Activated B cell treated with CpG ODN at 0.5 μM for 24 hours (primary cell): ENCODE data around the gene FIBCD1. TPM values are rescaled to one million over a fixed set of nuclear protein-coding genes. Genes with fewer than 3 reads are reported as not detected.
"Not testable (repeated sequence)": the region's sequence is repeated elsewhere in the genome, so short reads cannot be mapped to it uniquely, and the experiment has no call there.

Experiments used
- ATAC-seq: fragments of 200-7000 bp; cut with Tn5 transposase; one replicate; pipeline ENCODE4 v1.10.0; 2021; ENCODE audit warnings: low read depth, mild to moderate bottlenecking, moderate library complexity
- CTCF ChIA-PET: fragments of 350-600 bp; sonication (Branson Sonifier 250); formaldehyde crosslinking; loops from one replicate; lab custom pipeline; 2021; ENCODE audit warnings: antibody characterized with exemption; lab: Charles Lee
- POLR2A ChIA-PET: fragments of 350-600 bp; sonication (Branson Sonifier 250); formaldehyde crosslinking; loops from one replicate; lab custom pipeline; 2021; ENCODE audit warnings: antibody characterized with exemption; lab: Charles Lee
- DNase-seq: peaks from one replicate; pipeline ENCODE4 v3.0.0; 2022
- H3K27ac Mint-ChIP-seq: one replicate; pipeline ENCODE4 v1.8.0; 2020; ENCODE audit warnings: mixed read lengths
- H3K27me3 Mint-ChIP-seq: one replicate; pipeline ENCODE4 v1.8.0; 2021; ENCODE audit warnings: mixed read lengths
- H3K36me3 Mint-ChIP-seq: one replicate; pipeline ENCODE4 v1.8.0; 2021; ENCODE audit warnings: low read depth, mixed read lengths
- H3K4me1 Mint-ChIP-seq: one replicate; pipeline ENCODE4 v1.8.0; 2021; ENCODE audit warnings: mixed read lengths
- H3K4me3 Mint-ChIP-seq: one replicate; pipeline ENCODE4 v1.8.0; 2020; ENCODE audit warnings: mild to moderate bottlenecking, mixed read lengths
- H3K9me3 Mint-ChIP-seq: one replicate; pipeline ENCODE4 v1.8.0; 2020; ENCODE audit warnings: mixed read lengths
- intact Hi-C: fragments of 100-400 bp; cut with micrococcal nuclease; formaldehyde crosslinking; loops from one replicate; pipeline ENCODE4 v1.15.1; 2024
- total RNA-seq: library from RNA; stranded (reverse); gene quantifications from 2 replicates; pipeline ENCODE4 v1.2.3, GENCODE V29; 2022
- TF ChIP-seq, protein P1 (sequence below): fragments of 200-600 bp; IDR thresholded peaks from one replicate; pipeline ENCODE4 v1.8.0; 2022; ENCODE audit warnings: antibody characterized with exemption, mild to moderate bottlenecking

FIBCD1 gene
- total RNA-seq, 1 donor from 2014 or later: not detected

DNA sequence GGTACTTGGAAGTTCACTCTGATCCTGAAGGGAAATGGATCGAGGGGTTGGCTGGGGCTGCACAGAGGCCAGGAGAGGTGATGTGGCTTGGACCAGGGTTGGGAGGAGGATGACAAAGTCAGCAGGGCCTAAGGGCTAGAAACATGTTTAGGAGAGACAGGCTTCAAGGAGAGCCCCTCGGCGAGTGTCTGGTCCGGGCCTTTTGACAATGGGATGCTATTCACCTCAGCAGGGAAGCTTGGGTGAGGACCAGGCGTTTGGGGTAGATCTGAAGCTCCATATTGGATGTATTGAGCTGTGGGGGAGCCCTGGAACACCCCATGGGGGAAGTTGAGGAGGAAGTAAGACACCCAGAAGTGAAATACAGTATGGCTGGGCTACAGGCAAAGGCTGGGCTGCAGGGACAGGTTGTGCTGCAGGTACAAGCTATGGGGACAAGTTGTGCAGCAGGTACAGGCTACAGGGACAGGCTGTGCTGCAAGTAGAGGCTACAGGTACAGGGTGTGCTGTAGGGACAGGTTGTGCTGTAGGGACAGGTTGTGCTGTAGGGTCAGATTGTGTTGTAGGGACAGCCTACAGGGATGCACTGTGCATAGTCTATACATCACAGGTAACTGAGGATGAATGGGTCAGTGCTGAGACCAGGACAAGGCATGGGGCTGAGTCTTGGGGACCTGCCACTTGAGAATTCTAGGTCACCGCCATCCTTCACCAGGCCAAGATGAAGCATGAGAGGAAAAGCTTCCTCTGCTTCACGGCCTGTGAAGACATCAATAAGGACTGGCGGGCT is 22.7 kb upstream of the FIBCD1 start:
- peaks cover 2% of the 10 kb centered on the region for H3K9me3 Mint-ChIP-seq
- CTCF ChIA-PET: no interaction called here
- TF ChIP-seq, protein P1, sequence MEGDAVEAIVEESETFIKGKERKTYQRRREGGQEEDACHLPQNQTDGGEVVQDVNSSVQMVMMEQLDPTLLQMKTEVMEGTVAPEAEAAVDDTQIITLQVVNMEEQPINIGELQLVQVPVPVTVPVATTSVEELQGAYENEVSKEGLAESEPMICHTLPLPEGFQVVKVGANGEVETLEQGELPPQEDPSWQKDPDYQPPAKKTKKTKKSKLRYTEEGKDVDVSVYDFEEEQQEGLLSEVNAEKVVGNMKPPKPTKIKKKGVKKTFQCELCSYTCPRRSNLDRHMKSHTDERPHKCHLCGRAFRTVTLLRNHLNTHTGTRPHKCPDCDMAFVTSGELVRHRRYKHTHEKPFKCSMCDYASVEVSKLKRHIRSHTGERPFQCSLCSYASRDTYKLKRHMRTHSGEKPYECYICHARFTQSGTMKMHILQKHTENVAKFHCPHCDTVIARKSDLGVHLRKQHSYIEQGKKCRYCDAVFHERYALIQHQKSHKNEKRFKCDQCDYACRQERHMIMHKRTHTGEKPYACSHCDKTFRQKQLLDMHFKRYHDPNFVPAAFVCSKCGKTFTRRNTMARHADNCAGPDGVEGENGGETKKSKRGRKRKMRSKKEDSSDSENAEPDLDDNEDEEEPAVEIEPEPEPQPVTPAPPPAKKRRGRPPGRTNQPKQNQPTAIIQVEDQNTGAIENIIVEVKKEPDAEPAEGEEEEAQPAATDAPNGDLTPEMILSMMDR: no peak
- intact Hi-C loops: no loop called here
- H3K4me1 Mint-ChIP-seq: no peaks in the 10 kb centered on the region
- DNase-seq: no peak
- POLR2A ChIA-PET: no interaction called here
- H3K36me3 Mint-ChIP-seq: no peaks in the 10 kb centered on the region
- no peak overlapping the region for H3K27ac Mint-ChIP-seq
- no peak for ATAC-seq
- no peak overlapping the region for H3K4me3 Mint-ChIP-seq
- peaks cover 4% of the 10 kb centered on the region for H3K27me3 Mint-ChIP-seq

DNA sequence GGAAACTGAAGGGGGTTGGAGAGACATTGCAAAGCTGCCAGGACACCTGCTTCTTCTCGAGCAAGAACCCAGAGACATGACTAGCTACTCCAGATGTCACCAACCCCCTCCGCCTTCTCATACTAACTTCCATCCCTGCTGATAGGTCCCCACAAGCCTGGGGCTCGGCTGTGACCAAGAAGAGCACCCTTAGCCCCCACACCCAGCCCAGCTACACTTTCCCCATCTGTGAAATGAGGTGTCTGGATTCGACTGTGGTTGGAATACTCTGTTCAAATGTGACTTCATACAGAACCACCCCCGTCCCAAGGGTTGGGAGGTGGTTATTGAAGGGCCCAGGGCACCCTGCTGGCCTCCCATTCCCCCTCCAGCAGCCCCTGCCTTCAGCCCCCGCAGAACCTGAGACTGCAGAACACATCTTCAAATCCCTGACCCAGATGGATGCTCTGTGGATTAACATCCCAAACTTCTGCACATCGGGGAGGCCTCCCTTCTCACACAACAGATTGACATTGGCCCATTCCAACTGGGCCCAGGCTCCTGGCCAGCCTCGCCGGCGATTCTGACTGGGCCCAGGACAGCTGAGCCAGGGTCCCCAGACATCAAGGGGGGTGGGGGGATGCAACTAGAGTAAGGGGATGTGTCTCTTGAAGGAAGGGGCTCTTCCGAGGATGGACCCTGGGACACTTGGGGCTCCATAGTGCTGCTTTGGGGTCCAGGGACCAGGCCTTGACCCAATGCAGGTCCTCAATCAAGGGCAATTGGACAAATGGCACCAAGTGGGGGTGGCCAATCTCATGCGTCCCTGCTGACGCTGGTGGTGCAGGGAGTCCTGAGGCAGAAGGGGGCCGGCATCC is 21.7 kb upstream of the FIBCD1 start:
- intact Hi-C loops: no loop called here
- Mint-ChIP-seq H3K4me1 (no peaks in the 10 kb centered on the region), H3K36me3 (no peaks in the 10 kb centered on the region), H3K27ac (no peak overlapping the region), H3K9me3 (peaks cover 2% of the 10 kb centered on the region), H3K4me3 (no peak overlapping the region), H3K27me3 (no peaks in the 10 kb centered on the region)
- CTCF ChIA-PET: no interaction called here
- ATAC-seq (no peak), DNase-seq (no peak)
- TF ChIP-seq, protein P1: no peak
- POLR2A ChIA-PET: no interaction called here

DNA sequence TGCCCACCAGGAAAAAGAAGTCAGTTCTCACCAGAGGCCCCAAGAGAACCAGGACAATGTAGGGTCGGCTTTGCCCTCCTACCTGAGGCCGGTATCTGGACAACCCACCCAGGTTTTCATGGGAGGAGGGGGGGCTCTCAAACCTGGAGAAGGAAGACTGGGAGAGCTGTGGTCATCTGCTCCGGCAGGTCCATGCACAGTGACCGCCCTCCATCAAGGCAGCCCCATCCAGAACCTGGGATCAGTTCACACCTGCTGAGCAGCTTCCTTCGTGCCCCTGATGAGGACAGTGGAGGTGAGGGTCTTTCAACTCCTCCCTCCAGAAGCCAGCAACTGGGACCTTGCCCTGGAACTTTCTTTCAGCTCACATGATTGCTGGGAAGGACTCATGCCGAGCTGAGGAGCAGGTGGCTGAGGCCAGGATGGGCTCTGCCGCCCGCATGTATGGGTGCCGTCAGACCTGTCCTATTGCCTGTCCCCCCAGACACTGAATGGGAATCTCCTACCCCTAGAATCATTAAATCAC is 20.8 kb upstream of the FIBCD1 start:
- ATAC-seq (no peak), DNase-seq (no peak)
- Mint-ChIP-seq H3K9me3 (peaks cover 2% of the 10 kb centered on the region), H3K4me3 (no peak overlapping the region), H3K27ac (no peak overlapping the region), H3K4me1 (no peaks in the 10 kb centered on the region), H3K36me3 (no peaks in the 10 kb centered on the region), H3K27me3 (no peaks in the 10 kb centered on the region)
- TF ChIP-seq, protein P1: no peak
- intact Hi-C loops: no loop called here
- ChIA-PET CTCF (no interaction called here), POLR2A (no interaction called here)

DNA sequence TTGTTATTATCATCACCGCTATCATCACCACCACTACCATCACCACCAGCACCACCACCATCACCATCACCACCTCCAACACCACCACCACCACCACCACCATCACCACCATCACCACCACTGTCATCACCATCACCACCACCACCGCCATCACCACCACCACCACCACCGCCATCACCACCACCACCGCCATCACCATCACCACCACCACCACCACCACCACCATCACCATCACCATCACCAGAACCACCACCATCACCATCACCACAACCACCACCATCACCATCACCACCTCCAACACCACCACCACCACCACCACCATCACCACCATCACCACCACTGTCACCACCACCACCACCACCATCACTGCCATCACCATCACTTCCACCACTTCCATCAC is 19.5 kb upstream of the FIBCD1 start:
- ATAC-seq, H3K9me3 Mint-ChIP-seq, H3K27ac Mint-ChIP-seq, intact Hi-C loops, H3K27me3 Mint-ChIP-seq, H3K4me3 Mint-ChIP-seq, H3K36me3 Mint-ChIP-seq, POLR2A ChIA-PET, H3K4me1 Mint-ChIP-seq, DNase-seq, CTCF ChIA-PET: not testable (repeated sequence)

DNA sequence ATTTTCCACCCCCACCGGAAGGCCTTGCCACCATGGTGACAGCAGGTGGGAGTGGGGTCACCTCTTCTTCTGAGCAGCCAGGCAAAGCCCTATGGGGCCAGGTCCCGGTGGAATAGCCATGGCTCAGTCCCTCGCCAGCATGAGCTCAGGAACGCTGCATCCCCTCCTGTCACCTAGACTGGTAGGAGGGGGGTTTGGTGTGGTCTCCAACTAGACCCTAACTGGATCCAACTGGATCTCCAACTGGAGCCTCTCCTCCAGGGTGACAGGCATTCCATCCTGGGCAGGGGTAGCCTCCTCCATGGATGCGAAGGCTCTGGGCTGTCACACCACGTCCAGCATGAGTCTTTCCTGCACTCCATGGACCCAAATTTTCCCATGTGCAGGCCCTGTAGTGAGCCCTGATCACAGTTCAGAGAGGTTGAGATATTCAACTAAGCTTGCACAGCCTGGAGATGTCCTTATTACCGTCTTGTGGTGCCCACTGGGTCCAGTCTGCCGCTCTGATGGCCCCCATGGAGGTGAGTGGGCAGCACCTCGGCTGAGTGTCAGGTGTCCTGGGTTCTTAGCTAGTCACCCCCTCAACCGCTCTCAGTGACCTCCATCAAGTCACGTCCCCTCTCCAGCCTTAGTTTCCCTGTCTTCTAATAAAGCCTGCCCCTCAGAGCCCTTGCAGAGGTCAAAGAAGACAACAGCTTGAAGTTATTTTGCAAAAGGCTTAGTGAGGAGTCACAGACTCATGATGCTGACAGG is 18.6 kb upstream of the FIBCD1 start:
- Mint-ChIP-seq H3K36me3 (no peaks in the 10 kb centered on the region), H3K4me1 (no peaks in the 10 kb centered on the region), H3K27ac (no peak overlapping the region), H3K27me3 (no peaks in the 10 kb centered on the region), H3K4me3 (no peak overlapping the region), H3K9me3 (peaks cover 2% of the 10 kb centered on the region)
- intact Hi-C loops: no loop called here
- CTCF ChIA-PET: no interaction called here
- DNase-seq: no peak
- ATAC-seq: no peak
- TF ChIP-seq, protein P1: no peak
- POLR2A ChIA-PET: no interaction called here
